GDM1 (cell line): ENCODE measurements around the gene MEIOB.
"Not testable (repeated sequence)": the region's sequence is repeated elsewhere in the genome, so short reads cannot be mapped to it uniquely, and the experiment has no call there.

Experiments used
- DNase-seq: peaks from one replicate; lab custom pipeline; 2025; lab: John Stamatoyannopoulos, UW

Gene MEIOB

GRCh38 chr16:1877804-1878203, 5.8 kb upstream of the MEIOB start:
- DNase-seq, result no peak

GRCh38 chr16:1877089-1877488, 5.1 kb upstream of the MEIOB start:
- DNase-seq, result no peak

GRCh38 chr16:1876468-1876867, 4.5 kb upstream of the MEIOB start:
- no peak for DNase-seq

- not testable (repeated sequence) for DNase-seq
Observed at GRCh38 chr16:1876066-1876465, 4.1 kb upstream of the MEIOB start.

GRCh38 chr16:1874854-1875253, 2.9 kb upstream of the MEIOB start:
- no peak for DNase-seq

GRCh38 chr16:1870365-1871082, 1.4 kb downstream of the MEIOB start:
- no peak for DNase-seq

- DNase-seq, result no peak
Observed at GRCh38 chr16:1865902-1866690, 5.9 kb downstream of the MEIOB start.

GRCh38 chr16:1863681-1864460, 8.1 kb downstream of the MEIOB start:
- no peak for DNase-seq

GRCh38 chr16:1862394-1862793, 9.6 kb downstream of the MEIOB start:
- no peak for DNase-seq

- no peak for DNase-seq
Observed at GRCh38 chr16:1861730-1862129, 10.2 kb downstream of the MEIOB start.

- no peak for DNase-seq
Observed at GRCh38 chr16:1859650-1860049, 12.3 kb downstream of the MEIOB start.

GRCh38 chr16:1858189-1858865, 13.6 kb downstream of the MEIOB start:
- DNase-seq, result no peak

GRCh38 chr16:1857433-1858097, 14.4 kb downstream of the MEIOB start:
- DNase-seq, result no peak

- DNase-seq, result no peak
Observed at GRCh38 chr16:1851793-1852192, 20.2 kb downstream of the MEIOB start.

GRCh38 chr16:1850981-1851380, 21.0 kb downstream of the MEIOB start:
- DNase-seq, result no peak

- no peak for DNase-seq
Observed at GRCh38 chr16:1846416-1846815, 25.5 kb downstream of the MEIOB start.

GRCh38 chr16:1845985-1846384, 26.0 kb downstream of the MEIOB start:
- no peak for DNase-seq

GRCh38 chr16:1839554-1839953, 32.4 kb downstream of the MEIOB start:
- no peak for DNase-seq

GRCh38 chr16:1834096-1834495, 37.9 kb downstream of the MEIOB start:
- DNase-seq, result no peak

- DNase-seq, result no peak
Observed at GRCh38 chr16:1832838-1833454, 39.0 kb downstream of the MEIOB start.
